HG03520 (cell line): ENCODE results near the gene AVPR1B.

ENCODE experiments used
- ATAC-seq: cut with Tn5 transposase; IDR thresholded peaks from one replicate; pipeline ENCODE4 v1.9.1; 2021; ENCODE audit warnings: mild to moderate bottlenecking, moderate library complexity; ENCODE audit not compliant: unreplicated experiment

The AVPR1B gene

GRCh38 chr1:206117151-206117948, at the start of gene AVPR1B:
TSS of gene AVPR1B (minus strand) at chr1:206117388. CDS start at chr1:206116890, 498 bp downstream.
- no peak for ATAC-seq

- ATAC-seq: no peak
Observed at GRCh38 chr1:206145771-206146290, 28.6 kb upstream of the AVPR1B start.

- no peak for ATAC-seq
Observed at GRCh38 chr1:206144605-206145004, 27.4 kb upstream of the AVPR1B start.

GRCh38 chr1:206143537-206144172, 26.5 kb upstream of the AVPR1B start:
- no peak for ATAC-seq

GRCh38 chr1:206142770-206143169, 25.6 kb upstream of the AVPR1B start:
- ATAC-seq: no peak

GRCh38 chr1:206142011-206142410, 24.8 kb upstream of the AVPR1B start:
- no peak for ATAC-seq

- no peak for ATAC-seq
Observed at GRCh38 chr1:206136241-206136640, 19.1 kb upstream of the AVPR1B start.

GRCh38 chr1:206135248-206135647, 18.1 kb upstream of the AVPR1B start:
- ATAC-seq: no peak

- no peak for ATAC-seq
Observed at GRCh38 chr1:206133751-206134415, 16.7 kb upstream of the AVPR1B start.

GRCh38 chr1:206131037-206131436, 13.8 kb upstream of the AVPR1B start:
- ATAC-seq: no peak

- no peak for ATAC-seq
Observed at GRCh38 chr1:206128196-206128595, 11.0 kb upstream of the AVPR1B start.

- no peak for ATAC-seq
Observed at GRCh38 chr1:206127336-206127735, 10.1 kb upstream of the AVPR1B start.

- ATAC-seq: no peak
Observed at GRCh38 chr1:206125346-206125745, 8.2 kb upstream of the AVPR1B start.

- ATAC-seq: no peak
Observed at GRCh38 chr1:206122686-206123085, 5.5 kb upstream of the AVPR1B start.

- ATAC-seq: no peak
Observed at GRCh38 chr1:206121269-206121668, 4.1 kb upstream of the AVPR1B start.

GRCh38 chr1:206120406-206120805, 3.2 kb upstream of the AVPR1B start:
- no peak for ATAC-seq

GRCh38 chr1:206116873-206117150, 376 bp downstream of the AVPR1B start:
- no peak for ATAC-seq

- ATAC-seq: no peak
Observed at GRCh38 chr1:206116191-206116872, 856 bp downstream of the AVPR1B start.

- ATAC-seq: no peak
Observed at GRCh38 chr1:206115791-206116190, 1.4 kb downstream of the AVPR1B start.

- ATAC-seq: no peak
Observed at GRCh38 chr1:206114692-206115640, 2.2 kb downstream of the AVPR1B start.
